Cardiac muscle cell (in vitro differentiated cells and primary cell): Measurements from ENCODE around the gene ANKRD33. TPM values are rescaled to one million over a fixed set of nuclear protein-coding genes. Genes with fewer than 3 reads are reported as not detected.

Source experiments
- DNase-seq, 2 donors: peaks; one replicate each; pipeline versions ENCODE4 v3.0.0 to v3.0.0-alpha.2; 2010 to 2017; ENCODE audit warnings: low read depth in 1 of 2, low spot score in 1 of 2
- H3K27ac ChIP-seq: fragments of 200-600 bp; sonication (generic); 2 replicates; pipeline ENCODE4 v1.5.1; 2016
- H3K27me3 ChIP-seq: fragments of 200-600 bp; sonication (generic); 2 replicates; pipeline ENCODE4 v1.6.0; 2016; ENCODE audit warnings: control low read depth
- H3K36me3 ChIP-seq: fragments of 200-600 bp; sonication (generic); 2 replicates; pipeline ENCODE4 v1.5.1; 2016; ENCODE audit warnings: control low read depth
- H3K4me1 ChIP-seq: fragments of 200-600 bp; sonication (generic); 2 replicates; pipeline ENCODE4 v1.8.1; 2017; ENCODE audit warnings: low read depth, mild to moderate bottlenecking, mixed run types
- H3K4me3 ChIP-seq: fragments of 200-600 bp; sonication (generic); 2 replicates; pipeline ENCODE4 v1.5.1; 2016; ENCODE audit warnings: mild to moderate bottlenecking
- H3K9me3 ChIP-seq: fragments of 200-600 bp; sonication (generic); 2 replicates; pipeline ENCODE4 v1.5.1; 2017; ENCODE audit warnings: low read depth, mild to moderate bottlenecking, control low read depth
- CTCF ChIP-seq: IDR thresholded peaks from 2 replicates; pipeline ENCODE4 v1.5.1; 2012; ENCODE audit warnings: low read depth, mild to moderate bottlenecking, low read length
- polyA plus RNA-seq: library from polyadenylated mRNA; unstranded; fragments of >200 nt; fragmentation: Nextera tagmentation; extraction: Ambion mirVana; gene quantifications from 2 replicates; pipeline ENCODE4 v1.2.1, GENCODE V29; 2016
- total RNA-seq: library from RNA; depleted of rRNA; stranded (reverse); fragments of >200 nt; gene quantifications from 2 replicates; pipeline ENCODE4 v1.2.3, GENCODE V29; 2016

Gene ANKRD33
- total and polyA plus RNA-seq, 2 experiments from 2014 or later: 0.30 TPM; not detected in 1

- Histone ChIP-seq H3K4me1 (peaks cover 8% of the 10 kb centered on the region), H3K27ac (no peak overlapping the region), H3K4me3 (no peak overlapping the region), H3K27me3 (peaks cover under 1% of the 10 kb centered on the region), H3K9me3 (no peaks in the 10 kb centered on the region), H3K36me3 (no peaks in the 10 kb centered on the region)
- TF ChIP-seq CTCF: no peak
- no peak for DNase-seq
Measured at GRCh38 chr12:51901121-51901817, 13.4 kb downstream of the ANKRD33 start.

- no peak overlapping the region for H3K27ac ChIP-seq
Measured at GRCh38 chr12:51901881-51902280, 14.0 kb downstream of the ANKRD33 start.

GRCh38 chr12:51904951-51905470 lies 17.1 kb downstream of the ANKRD33 start:
- Histone ChIP-seq H3K4me3 (no peak overlapping the region), H3K27ac (no peak overlapping the region), H3K9me3 (no peaks in the 10 kb centered on the region), H3K27me3 (peaks cover 26% of the 10 kb centered on the region), H3K4me1 (peaks cover 8% of the 10 kb centered on the region), H3K36me3 (no peaks in the 10 kb centered on the region)
- peak in 1 of 2 donors; percentile 55 for DNase-seq
- no peak for TF ChIP-seq CTCF

More at GRCh38 chr12:51901881-51902280, 14.0 kb downstream of the ANKRD33 start:
- Histone ChIP-seq H3K36me3 (no peaks in the 10 kb centered on the region), H3K4me1 (peaks cover 8% of the 10 kb centered on the region), H3K4me3 (no peak overlapping the region), H3K9me3 (no peaks in the 10 kb centered on the region), H3K27me3 (peaks cover 6% of the 10 kb centered on the region)
- TF ChIP-seq CTCF: no peak
- no peak for DNase-seq

GRCh38 chr12:51905471-51906429 lies 17.8 kb downstream of the ANKRD33 start:
- Histone ChIP-seq H3K9me3 (no peaks in the 10 kb centered on the region), H3K27ac (no peak overlapping the region), H3K27me3 (peaks cover 26% of the 10 kb centered on the region), H3K4me1 (peaks cover 8% of the 10 kb centered on the region), H3K4me3 (no peak overlapping the region), H3K36me3 (no peaks in the 10 kb centered on the region)
- TF ChIP-seq CTCF: no peak
- DNase-seq: peak in 1 of 2 donors; percentile 81

- Histone ChIP-seq H3K4me3 (no peak overlapping the region), H3K27ac (no peak overlapping the region), H3K4me1 (peaks cover 8% of the 10 kb centered on the region), H3K27me3 (peaks cover 26% of the 10 kb centered on the region), H3K36me3 (no peaks in the 10 kb centered on the region), H3K9me3 (no peaks in the 10 kb centered on the region)
- DNase-seq: no peak
- no peak for TF ChIP-seq CTCF
Measured at GRCh38 chr12:51906430-51907082, 18.7 kb downstream of the ANKRD33 start.
